HepG2 (cell line): ENCODE measurements around the gene ZAR1L. TPM values are rescaled to one million over a fixed set of nuclear protein-coding genes. Genes with fewer than 3 reads are reported as not detected.

Experiments
- ATF3 ChIP-seq: sonication (generic); formaldehyde crosslinking; IDR thresholded peaks from 2 replicates; pipeline ENCODE4 v1.4.0; 2020; ENCODE audit warnings: missing genetic modification reagents
- DPF2 ChIP-seq: sonication (generic); formaldehyde crosslinking; IDR thresholded peaks from 2 replicates; pipeline ENCODE4 v1.4.0; 2020; ENCODE audit warnings: mild to moderate bottlenecking, low read depth, missing genetic modification reagents, borderline replicate concordance
- FOXA3 ChIP-seq: IDR thresholded peaks from 2 replicates; pipeline ENCODE4 v1.6.1; 2016; ENCODE audit warnings: missing genetic modification reagents, missing compliant biosample characterization
- GLMP ChIP-seq: sonication (generic); formaldehyde crosslinking; IDR thresholded peaks from 2 replicates; pipeline ENCODE4 v1.9.0; 2021; ENCODE audit warnings: missing genetic modification reagents, mild to moderate bottlenecking, borderline replicate concordance
- HNRNPLL ChIP-seq: fragments of 200-400 bp; formaldehyde crosslinking; IDR thresholded peaks from 2 replicates; pipeline ENCODE4 v1.6.1; 2017; ENCODE audit warnings: mild to moderate bottlenecking, low read depth, low read length; ENCODE audit not compliant: poor library complexity, severe bottlenecking
- HNRNPUL1 ChIP-seq: fragments of 200-400 bp; formaldehyde crosslinking; IDR thresholded peaks from 2 replicates; pipeline ENCODE4 v1.6.1; 2017; ENCODE audit warnings: low read depth, mild to moderate bottlenecking, low read length, moderate library complexity
- NFE2 ChIP-seq: sonication (generic); formaldehyde crosslinking; IDR thresholded peaks from 2 replicates; pipeline ENCODE4 v1.4.0; 2020; ENCODE audit warnings: missing genetic modification reagents
- SIN3B ChIP-seq: fragments of 150-350 bp; IDR thresholded peaks from 2 replicates; pipeline ENCODE4 v1.6.1; 2014; ENCODE audit warnings: low read length
- TEAD3 ChIP-seq: optimal IDR thresholded peaks from 2 replicates; pipeline ENCODE3; 2016; ENCODE audit warnings: borderline replicate concordance
- U2AF2 ChIP-seq: fragments of 200-400 bp; formaldehyde crosslinking; IDR thresholded peaks from 2 replicates; pipeline ENCODE4 v1.6.1; 2017; ENCODE audit warnings: low read depth, mild to moderate bottlenecking, low read length
- ZGPAT ChIP-seq: IDR thresholded peaks from 2 replicates; pipeline ENCODE4 v1.6.1; 2016; ENCODE audit warnings: mild to moderate bottlenecking
- ZKSCAN1 ChIP-seq: fragments of 150-350 bp; IDR thresholded peaks from 2 replicates; pipeline ENCODE4 v1.6.1; 2014; ENCODE audit warnings: low read length
- ZNF10 ChIP-seq: sonication (generic); formaldehyde crosslinking; IDR thresholded peaks from 2 replicates; pipeline ENCODE4 v1.4.0; 2020; ENCODE audit warnings: mild to moderate bottlenecking, low read depth, missing genetic modification reagents, borderline replicate concordance
- ZNF564 ChIP-seq: sonication (generic); formaldehyde crosslinking; IDR thresholded peaks from 2 replicates; pipeline ENCODE4 v1.8.1; 2023; ENCODE audit warnings: mild to moderate bottlenecking, missing genetic modification reagents
- ZNF570 ChIP-seq: sonication (generic); formaldehyde crosslinking; IDR thresholded peaks from 2 replicates; pipeline ENCODE4 v1.4.0; 2020; ENCODE audit warnings: mild to moderate bottlenecking, missing genetic modification reagents, borderline replicate concordance
- ZNF720 ChIP-seq: sonication (generic); formaldehyde crosslinking; IDR thresholded peaks from 2 replicates; pipeline ENCODE4 v1.4.0; 2020; ENCODE audit warnings: missing genetic modification reagents
- ZNF773 ChIP-seq: sonication (generic); formaldehyde crosslinking; IDR thresholded peaks from 2 replicates; pipeline ENCODE4 v1.4.0; 2020; ENCODE audit warnings: missing genetic modification reagents, borderline replicate concordance
- ZSCAN20 ChIP-seq: sonication (generic); formaldehyde crosslinking; IDR thresholded peaks from 2 replicates; pipeline ENCODE4 v1.4.0; 2020; ENCODE audit warnings: missing genetic modification reagents, mild to moderate bottlenecking, borderline replicate concordance
- polyA plus RNA-seq, 8 experiments: library from polyadenylated mRNA; depleted of rRNA in 3 of 8; stranded (reverse) in 7 of 8; unstranded in 1 of 8; fragments of >200 nt; fragmentation: Illumina TruSeq in 4 of 8; extraction: Trizol in 4 of 8; gene quantifications; 2 replicates each; pipeline versions ENCODE4 v1.2.1 to v1.2.3, GENCODE V29; 2011 to 2016; ENCODE audit warnings: low read depth in 4 of 8, missing spikeins in 1 of 8, mixed read lengths in 1 of 8; ENCODE audit not compliant: insufficient read depth in 1 of 8
- total RNA-seq, 5 experiments: library from RNA; depleted of rRNA; stranded (reverse); fragments of >200 nt; fragmentation: Illumina TruSeq; extraction: Trizol; gene quantifications; 2 replicates each; pipeline ENCODE4 v1.2.3, GENCODE V29; 2016; ENCODE audit warnings: low read depth in 1 of 5
- TF ChIP-seq, protein P1 (sequence below): sonication (generic); formaldehyde crosslinking; IDR thresholded peaks from 2 replicates; pipeline ENCODE4 v1.4.0; 2020; ENCODE audit warnings: missing genetic modification reagents
- TF ChIP-seq, protein P2 (sequence below): IDR thresholded peaks from 2 replicates; pipeline ENCODE4 v1.4.0; 2020; ENCODE audit warnings: mild to moderate bottlenecking, missing genetic modification reagents
- TF ChIP-seq, protein P3 (sequence below): sonication (generic); formaldehyde crosslinking; IDR thresholded peaks from 2 replicates; pipeline ENCODE4 v1.5.0; 2020; ENCODE audit warnings: missing genetic modification reagents, mild to moderate bottlenecking, borderline replicate concordance

ZAR1L gene
- total and polyA plus RNA-seq, 2 of the 13 experiments (the other 11 are each of a cell fraction or from before 2014, with no cell fraction given): 0.09 TPM; not detected in 1

GRCh38 chr13:32315238-32316027 is at the start of gene ZAR1L, which contains the start of gene BRCA2 (continued):
- TF ChIP-seq HNRNPUL1 (no peak), HNRNPLL (peak; percentile 73), ATF3 (CRISPR knock-in tag) (no peak; the same call in 1 of the 2 replicates), TEAD3 (CRISPR knock-in tag) (peak; percentile 38), ZGPAT (CRISPR knock-in tag) (peak; percentile 56), NFE2 (CRISPR knock-in tag) (no peak), ZNF773 (CRISPR knock-in tag) (no peak), ZKSCAN1 (no peak), ZNF720 (CRISPR knock-in tag) (no peak), ZSCAN20 (CRISPR knock-in tag) (no peak), U2AF2 (no peak; the same call in 1 of the 2 replicates), ZNF570 (no peak), ZNF564 (CRISPR knock-in tag) (0 out of 2 replicates have a peak, but pooled peaks have one; percentile 55), ZNF10 (CRISPR knock-in tag) (no peak), DPF2 (no peak), FOXA3 (CRISPR knock-in tag) (no peak), GLMP (CRISPR knock-in tag) (no peak), SIN3B (peak; percentile 93)
- TF ChIP-seq, protein P1, sequence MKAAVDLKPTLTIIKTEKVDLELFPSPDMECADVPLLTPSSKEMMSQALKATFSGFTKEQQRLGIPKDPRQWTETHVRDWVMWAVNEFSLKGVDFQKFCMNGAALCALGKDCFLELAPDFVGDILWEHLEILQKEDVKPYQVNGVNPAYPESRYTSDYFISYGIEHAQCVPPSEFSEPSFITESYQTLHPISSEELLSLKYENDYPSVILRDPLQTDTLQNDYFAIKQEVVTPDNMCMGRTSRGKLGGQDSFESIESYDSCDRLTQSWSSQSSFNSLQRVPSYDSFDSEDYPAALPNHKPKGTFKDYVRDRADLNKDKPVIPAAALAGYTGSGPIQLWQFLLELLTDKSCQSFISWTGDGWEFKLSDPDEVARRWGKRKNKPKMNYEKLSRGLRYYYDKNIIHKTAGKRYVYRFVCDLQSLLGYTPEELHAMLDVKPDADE (CRISPR knock-in tag): no peak
- TF ChIP-seq, protein P2, sequence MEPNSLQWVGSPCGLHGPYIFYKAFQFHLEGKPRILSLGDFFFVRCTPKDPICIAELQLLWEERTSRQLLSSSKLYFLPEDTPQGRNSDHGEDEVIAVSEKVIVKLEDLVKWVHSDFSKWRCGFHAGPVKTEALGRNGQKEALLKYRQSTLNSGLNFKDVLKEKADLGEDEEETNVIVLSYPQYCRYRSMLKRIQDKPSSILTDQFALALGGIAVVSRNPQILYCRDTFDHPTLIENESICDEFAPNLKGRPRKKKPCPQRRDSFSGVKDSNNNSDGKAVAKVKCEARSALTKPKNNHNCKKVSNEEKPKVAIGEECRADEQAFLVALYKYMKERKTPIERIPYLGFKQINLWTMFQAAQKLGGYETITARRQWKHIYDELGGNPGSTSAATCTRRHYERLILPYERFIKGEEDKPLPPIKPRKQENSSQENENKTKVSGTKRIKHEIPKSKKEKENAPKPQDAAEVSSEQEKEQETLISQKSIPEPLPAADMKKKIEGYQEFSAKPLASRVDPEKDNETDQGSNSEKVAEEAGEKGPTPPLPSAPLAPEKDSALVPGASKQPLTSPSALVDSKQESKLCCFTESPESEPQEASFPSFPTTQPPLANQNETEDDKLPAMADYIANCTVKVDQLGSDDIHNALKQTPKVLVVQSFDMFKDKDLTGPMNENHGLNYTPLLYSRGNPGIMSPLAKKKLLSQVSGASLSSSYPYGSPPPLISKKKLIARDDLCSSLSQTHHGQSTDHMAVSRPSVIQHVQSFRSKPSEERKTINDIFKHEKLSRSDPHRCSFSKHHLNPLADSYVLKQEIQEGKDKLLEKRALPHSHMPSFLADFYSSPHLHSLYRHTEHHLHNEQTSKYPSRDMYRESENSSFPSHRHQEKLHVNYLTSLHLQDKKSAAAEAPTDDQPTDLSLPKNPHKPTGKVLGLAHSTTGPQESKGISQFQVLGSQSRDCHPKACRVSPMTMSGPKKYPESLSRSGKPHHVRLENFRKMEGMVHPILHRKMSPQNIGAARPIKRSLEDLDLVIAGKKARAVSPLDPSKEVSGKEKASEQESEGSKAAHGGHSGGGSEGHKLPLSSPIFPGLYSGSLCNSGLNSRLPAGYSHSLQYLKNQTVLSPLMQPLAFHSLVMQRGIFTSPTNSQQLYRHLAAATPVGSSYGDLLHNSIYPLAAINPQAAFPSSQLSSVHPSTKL (CRISPR knock-in tag): peak; percentile 19; the same call in 1 of the 2 replicates
- TF ChIP-seq, protein P3, sequence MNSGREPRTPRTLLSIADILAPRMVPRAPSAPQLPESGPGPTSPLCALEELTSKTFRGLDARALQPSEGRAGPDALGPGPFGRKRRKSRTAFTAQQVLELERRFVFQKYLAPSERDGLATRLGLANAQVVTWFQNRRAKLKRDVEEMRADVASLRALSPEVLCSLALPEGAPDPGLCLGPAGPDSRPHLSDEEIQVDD (CRISPR knock-in tag): no peak
